ENCODE results near the gene COL6A1.

- no peak for TF ChIP-seq CTCF (IDR thresholded peaks at IDR 0.05; ENCODE audit: borderline replicate concordance, extremely low read depth, low read length, poor library complexity, severe bottlenecking)
- no peak for TF ChIP-seq EZH2 (IDR thresholded peaks at IDR 0.05; ENCODE audit: borderline replicate concordance, low read depth, low read length, severe bottlenecking)
Measured at GRCh38 chr21:45991606-45992300, 10.2 kb downstream of the COL6A1 start.
